Activated gamma-delta T cell (primary cell): ENCODE data around the gene RAB3GAP2.
"Not testable (repeated sequence)": the region's sequence is repeated elsewhere in the genome, so short reads cannot be mapped to it uniquely, and the experiment has no call there.

Source experiments
- DNase-seq: peaks from one replicate; lab custom pipeline; 2025; lab: John Stamatoyannopoulos, UW

Gene RAB3GAP2

GRCh38 chr1:220139966-220140365, 132.3 kb downstream of the RAB3GAP2 start:
- no peak for DNase-seq

GRCh38 chr1:220137019-220137786, 135.1 kb downstream of the RAB3GAP2 start:
- no peak for DNase-seq

- no peak for DNase-seq
Observed at GRCh38 chr1:220135755-220136154, 136.5 kb downstream of the RAB3GAP2 start.

GRCh38 chr1:220129479-220130210, 142.6 kb downstream of the RAB3GAP2 start:
- no peak for DNase-seq

GRCh38 chr1:220127076-220127475, 145.2 kb downstream of the RAB3GAP2 start:
- no peak for DNase-seq

- no peak for DNase-seq
Observed at GRCh38 chr1:220124542-220124941, 147.7 kb downstream of the RAB3GAP2 start.

GRCh38 chr1:220123889-220124288, 148.4 kb downstream of the RAB3GAP2 start:
- no peak for DNase-seq

GRCh38 chr1:220123066-220123465, 149.2 kb downstream of the RAB3GAP2 start:
- DNase-seq: no peak

GRCh38 chr1:220121791-220122530, 150.3 kb downstream of the RAB3GAP2 start:
- DNase-seq: no peak

- DNase-seq: no peak
Observed at GRCh38 chr1:220119043-220119512, 153.2 kb downstream of the RAB3GAP2 start.

- no peak for DNase-seq
Observed at GRCh38 chr1:220113136-220113695, 159.0 kb downstream of the RAB3GAP2 start.

- DNase-seq: not testable (repeated sequence)
Observed at GRCh38 chr1:220112600-220112999, 159.7 kb downstream of the RAB3GAP2 start.

- DNase-seq: not testable (repeated sequence)
Observed at GRCh38 chr1:220110473-220110872, 161.8 kb downstream of the RAB3GAP2 start.

GRCh38 chr1:220099826-220100225, 172.4 kb downstream of the RAB3GAP2 start:
- no peak for DNase-seq
